Glutamatergic neuron (in vitro differentiated cells): Measurements from ENCODE around the gene RNASE8. TPM values are rescaled to one million over a fixed set of nuclear protein-coding genes. Genes with fewer than 3 reads are reported as not detected.

Experiments used
- DNase-seq: peaks from one replicate; pipeline ENCODE4 v3.0.0; 2022
- H3K27ac Mint-ChIP-seq: one replicate; pipeline ENCODE4 v1.8.0; 2020; ENCODE audit warnings: mild to moderate bottlenecking, mixed read lengths, inconsistent platforms; ENCODE audit not compliant: unreplicated experiment
- H3K27me3 Mint-ChIP-seq: one replicate; pipeline ENCODE4 v1.8.0; 2020; ENCODE audit warnings: mild to moderate bottlenecking, moderate library complexity, mixed read lengths, inconsistent platforms; ENCODE audit not compliant: unreplicated experiment
- H3K36me3 Mint-ChIP-seq: one replicate; pipeline ENCODE4 v1.8.0; 2020; ENCODE audit warnings: mild to moderate bottlenecking, mixed read lengths, inconsistent platforms; ENCODE audit not compliant: unreplicated experiment
- H3K4me1 Mint-ChIP-seq: one replicate; pipeline ENCODE4 v1.8.0; 2020; ENCODE audit warnings: mild to moderate bottlenecking, low read depth, mixed read lengths, inconsistent platforms; ENCODE audit not compliant: unreplicated experiment
- H3K4me3 Mint-ChIP-seq: one replicate; pipeline ENCODE4 v1.8.0; 2020; ENCODE audit warnings: mild to moderate bottlenecking, mixed read lengths, inconsistent platforms; ENCODE audit not compliant: unreplicated experiment
- H3K9me3 Mint-ChIP-seq: one replicate; pipeline ENCODE4 v1.8.0; 2020; ENCODE audit warnings: mild to moderate bottlenecking, moderate library complexity, mixed read lengths, inconsistent platforms; ENCODE audit not compliant: unreplicated experiment
- CTCF ChIP-seq: fragments of 200-600 bp; sonication (generic); IDR thresholded peaks from one replicate; pipeline ENCODE4 v1.5.0; 2021; ENCODE audit not compliant: partially characterized antibody, unreplicated experiment
- total RNA-seq: library from RNA; stranded (reverse); fragmentation: NEBNext Ultra II Directional; extraction: Animal tissue kit (Norgen Biotek cat#: 25700); gene quantifications from one replicate; pipeline ENCODE4 v1.2.1, GENCODE V29; 2021; ENCODE audit not compliant: unreplicated experiment

Gene RNASE8
- total RNA-seq, 1 donor from 2014 or later = not detected

DNA sequence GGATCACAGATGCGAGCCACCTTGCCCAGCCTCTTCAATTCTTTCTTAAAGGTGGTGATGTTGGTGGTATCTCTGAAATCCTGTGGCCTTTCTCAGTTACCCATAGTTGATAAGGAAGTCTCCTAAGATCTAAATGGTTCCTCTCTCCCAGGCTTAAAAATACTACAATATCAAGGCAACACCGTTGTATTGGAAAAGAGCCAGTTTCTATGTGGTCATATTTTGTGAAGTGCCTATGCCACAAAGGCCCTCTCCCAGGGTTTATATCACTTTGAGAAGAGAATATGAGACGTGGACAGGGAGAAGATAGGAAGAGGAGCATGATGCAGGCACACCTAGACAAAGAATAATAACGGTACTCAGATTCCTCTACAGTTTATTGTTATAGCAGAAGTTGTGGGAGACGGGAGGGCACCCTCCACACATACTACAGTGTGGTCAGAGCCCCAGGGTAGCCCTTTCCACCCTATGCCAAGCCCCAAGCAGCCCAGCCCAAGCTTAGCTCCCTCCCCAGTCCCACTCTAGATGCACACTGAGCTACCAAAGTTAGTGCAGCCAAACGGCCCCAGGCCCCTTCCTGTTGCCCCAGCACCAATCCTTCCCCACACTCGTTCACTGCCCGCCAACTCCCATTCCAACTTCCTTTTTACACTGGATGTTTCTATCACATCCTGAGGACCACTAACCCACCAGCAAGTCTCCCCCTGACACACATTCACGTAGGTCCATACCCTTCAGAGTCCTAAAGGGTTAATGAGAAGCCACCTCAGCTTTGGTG lies 41.0 kb upstream of the RNASE8 start:
- Mint-ChIP-seq H3K9me3 (peaks cover 2% of the 10 kb centered on the region), H3K27me3 (no peaks in the 10 kb centered on the region), H3K36me3 (no peaks in the 10 kb centered on the region), H3K27ac (no peak overlapping the region), H3K4me1 (peaks cover 3% of the 10 kb centered on the region), H3K4me3 (no peak overlapping the region)
- TF ChIP-seq CTCF = no peak
- no peak for DNase-seq

GRCh38 chr14:21017528-21018245 lies 39.9 kb upstream of the RNASE8 start:
- H3K27me3 Mint-ChIP-seq = peaks cover 2% of the 10 kb centered on the region
- DNase-seq = no peak
- H3K4me1 Mint-ChIP-seq = peaks cover 3% of the 10 kb centered on the region
- no peak overlapping the region for H3K4me3 Mint-ChIP-seq
- H3K36me3 Mint-ChIP-seq = peaks cover under 1% of the 10 kb centered on the region
- H3K9me3 Mint-ChIP-seq = peaks cover 4% of the 10 kb centered on the region
- H3K27ac Mint-ChIP-seq = no peak overlapping the region
- no peak for TF ChIP-seq CTCF

DNA sequence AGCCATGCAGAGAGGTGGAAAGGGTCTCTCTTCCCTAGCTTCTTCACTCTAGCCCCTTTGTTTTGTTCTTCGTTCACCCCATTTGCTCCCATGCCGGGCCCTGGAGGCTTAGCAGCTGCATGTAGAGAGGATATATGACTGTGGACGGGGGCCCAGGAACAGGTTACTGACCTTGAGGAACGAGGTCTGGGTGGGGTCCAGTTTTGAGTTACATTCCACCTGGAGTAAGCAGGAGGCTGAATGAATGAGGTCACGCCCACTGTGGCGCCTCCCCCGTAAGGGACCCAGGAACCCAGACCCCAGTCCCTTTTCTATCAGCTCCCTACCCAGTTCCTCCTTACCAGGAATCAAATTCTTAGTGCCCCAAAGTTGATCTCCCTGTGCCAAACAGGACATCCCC lies 39.3 kb upstream of the RNASE8 start:
- Mint-ChIP-seq H3K4me3 (no peak overlapping the region), H3K27me3 (peaks cover 2% of the 10 kb centered on the region), H3K9me3 (peaks cover 7% of the 10 kb centered on the region), H3K27ac (no peak overlapping the region), H3K36me3 (peaks cover 4% of the 10 kb centered on the region), H3K4me1 (peaks cover 4% of the 10 kb centered on the region)
- TF ChIP-seq CTCF = no peak
- DNase-seq = no peak

DNA sequence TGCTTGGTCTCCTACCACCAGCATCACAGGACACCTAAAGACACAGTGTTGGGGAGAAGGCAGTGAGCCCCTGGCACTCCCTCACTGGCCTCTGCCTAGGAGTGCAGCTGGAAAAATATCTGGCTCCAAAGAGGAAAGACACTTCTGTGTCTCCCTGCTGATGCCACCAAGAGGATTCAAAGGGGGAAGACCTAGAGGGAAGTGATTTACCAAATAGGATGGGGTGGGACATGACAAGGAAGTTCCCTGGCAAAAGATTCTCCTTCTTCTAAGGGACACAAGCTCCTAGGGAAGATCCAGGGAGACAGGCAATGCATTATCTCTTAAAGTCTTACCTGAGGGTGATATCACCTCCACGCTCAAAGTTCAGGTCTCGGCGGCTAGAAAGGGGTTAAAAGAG lies 38.8 kb upstream of the RNASE8 start:
- Mint-ChIP-seq H3K9me3 (peaks cover 8% of the 10 kb centered on the region), H3K4me3 (no peak overlapping the region), H3K36me3 (peaks cover 4% of the 10 kb centered on the region), H3K27ac (no peak overlapping the region), H3K4me1 (peaks cover 4% of the 10 kb centered on the region), H3K27me3 (peaks cover 2% of the 10 kb centered on the region)
- DNase-seq = no peak
- no peak for TF ChIP-seq CTCF

DNA sequence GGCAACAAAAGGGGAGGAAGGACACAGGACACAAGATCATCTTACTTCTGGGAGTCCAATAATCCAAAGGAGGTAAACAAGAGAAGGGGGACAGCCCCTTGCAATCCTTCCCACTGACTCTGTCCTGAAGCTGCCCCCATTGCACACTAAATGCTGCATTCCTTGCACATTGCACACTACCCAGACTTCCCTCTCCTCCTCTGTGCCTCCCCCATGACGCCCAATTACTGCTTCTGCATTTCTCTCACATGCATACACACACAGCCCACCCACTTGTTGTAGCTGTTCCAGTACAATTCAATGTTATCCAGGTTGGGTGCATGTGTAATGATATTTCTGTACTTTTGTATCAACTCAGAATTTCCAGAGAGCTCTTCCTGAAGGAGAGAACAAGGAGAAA lies 38.3 kb upstream of the RNASE8 start:
- H3K4me3 Mint-ChIP-seq = no peak overlapping the region
- no peak for DNase-seq
- peaks cover 4% of the 10 kb centered on the region for H3K36me3 Mint-ChIP-seq
- peaks cover 4% of the 10 kb centered on the region for H3K4me1 Mint-ChIP-seq
- no peak for TF ChIP-seq CTCF
- peaks cover 2% of the 10 kb centered on the region for H3K27me3 Mint-ChIP-seq
- H3K27ac Mint-ChIP-seq = no peak overlapping the region
- H3K9me3 Mint-ChIP-seq = peaks cover 8% of the 10 kb centered on the region
